ENCODE data around the gene STARD10. TPM values are rescaled to one million over a fixed set of nuclear protein-coding genes. Genes with fewer than 3 reads are reported as not detected.

STARD10 gene
- total and polyA plus RNA-seq, 2 of the 8 experiments (the other 6 are each of a cell fraction or from before 2014, with no cell fraction given), result 23.7 to 35.7 TPM

DNA sequence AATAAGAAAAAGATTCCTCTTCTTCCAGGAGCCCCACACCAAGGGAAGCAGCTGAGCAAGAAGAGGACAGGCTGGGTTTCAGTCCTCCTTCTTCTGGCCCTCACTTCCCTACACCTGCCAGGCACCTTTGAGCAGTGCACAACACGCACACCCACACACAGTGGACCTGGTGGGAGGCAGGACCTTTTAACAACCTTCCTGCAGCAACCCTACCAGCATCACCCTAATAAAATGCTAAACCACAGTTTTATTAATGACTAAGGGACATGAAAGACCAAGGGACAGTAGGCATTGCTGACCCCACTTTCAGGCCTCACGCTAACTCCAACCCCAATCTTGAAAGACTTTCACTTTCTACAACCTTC lies 53.8 kb downstream of the STARD10 start:
- CTCF ChIA-PET (ENCODE audit: partially characterized antibody), result interaction anchor here (0.9 to 4.5 kb wide), 8 partner anchors 15 to 496 kb away, joined by 3 to 18 read pairs (median 3); partner anchors contain the start of gene STARD10
- H3K4me1 ChIP-seq (replicated peaks in 1 of 4; ENCODE audit: control insufficient read depth in 3 of 4, insufficient read depth in 4 of 4, low read length in 3 of 4), result peaks cover 8 to 33% (median 23%) of the 10 kb centered on the region in 4 experiments
- POLR2A ChIA-PET (ENCODE audit: partially characterized antibody), result interaction anchor here (1.0 to 1.7 kb wide), 6 partner anchors 10 to 86 kb away, joined by 3 to 6 read pairs (median 3); partner anchors contain the start of gene ARAP1

More for the DNA sequence above, 53.8 kb downstream of the STARD10 start:
- H3K56ac ChIP-seq (replicated peaks; ENCODE audit: insufficient read length, low read depth, low read length), result no peak overlapping the region
- peaks cover 0 to 3% (median 0%) of the 10 kb centered on the region in 4 experiments; a peak in 1 of 8 replicates for H3K36me3 ChIP-seq (ENCODE audit: control insufficient read depth in 2 of 4, insufficient read depth in 4 of 4, low read length in 3 of 4)
- no peak overlapping the region for H2AFZ ChIP-seq (ENCODE audit: low read length)
- peaks cover 26% of the 10 kb centered on the region for H3K79me1 ChIP-seq (ENCODE audit: low read depth, low read length)
- FAIRE-seq (no peak), DNase-seq (ENCODE audit: low read depth in 1 of 2, low spot score in 2 of 2) (no peak)
- no peaks in the 10 kb centered on the region for H3K27me3 ChIP-seq (replicated peaks in 1 of 4; ENCODE audit: control insufficient read depth in 3 of 4, extremely low read depth in 1 of 4, insufficient read depth in 3 of 4, low read length in 3 of 4)
- no peak overlapping the region for H3K4me3 ChIP-seq (ENCODE audit: extremely low read depth in 1 of 4, insufficient read depth in 2 of 4, low read depth in 3 of 4, low read length in 4 of 4)
- H3K27ac ChIP-seq (ENCODE audit: low read depth, low read length), result no peak overlapping the region
- peak overlapping the region; percentile 97 for H2AK5ac ChIP-seq (ENCODE audit: low read depth, low read length)
- H3K79me2 ChIP-seq (ENCODE audit: control insufficient read depth in 1 of 2, insufficient read depth in 2 of 2, low read length in 2 of 2), result peaks cover 4 to 57% of the 10 kb centered on the region in 2 experiments; a peak in 3 of 4 replicates
- H4K91ac ChIP-seq (replicated peaks; ENCODE audit: insufficient read length, low read length), result no peak overlapping the region
- H2BK20ac ChIP-seq (ENCODE audit: low read length), result no peak overlapping the region
- H3K23ac ChIP-seq (ENCODE audit: insufficient read length), result no peak overlapping the region
- no peaks in the 10 kb centered on the region for H3K23me2 ChIP-seq (ENCODE audit: low read depth, low read length)
- H3K18ac ChIP-seq (ENCODE audit: extremely low read depth, low read length), result no peak overlapping the region; the same call in 1 of the 2 replicates
- no peak overlapping the region for H2BK120ac ChIP-seq (replicated peaks; ENCODE audit: low read depth, low read length)
- peak overlapping the region; percentile 75 for H2BK5ac ChIP-seq (ENCODE audit: low read depth, low read length)
- H3K4ac ChIP-seq (replicated peaks; ENCODE audit: insufficient read length, low read depth, low read length), result no peak overlapping the region
- H4K20me1 ChIP-seq (replicated peaks in 1 of 2; ENCODE audit: control insufficient read depth in 1 of 2, insufficient read depth in 2 of 2, low read length in 2 of 2), result peaks cover 13 to 39% of the 10 kb centered on the region in 2 experiments
- H2BK12ac ChIP-seq (ENCODE audit: low read depth, low read length), result peak overlapping the region; percentile 97; the same call in 1 of the 2 replicates
- H2BK15ac ChIP-seq (ENCODE audit: low read length), result peak overlapping the region; percentile 55; the same call in 1 of the 2 replicates
- no peak overlapping the region for H3K14ac ChIP-seq (ENCODE audit: insufficient read length)
- H3K9ac ChIP-seq (replicated peaks in 1 of 4; ENCODE audit: extremely low read depth in 1 of 4, low read depth in 3 of 4, low read length in 3 of 4), result no peak overlapping the region
- TF ChIP-seq SP1 (IDR thresholded peaks at IDR 0.05; ENCODE audit: low read depth, low read length), result no peak
- TF ChIP-seq CBX5 (IDR thresholded peaks at IDR 0.05; ENCODE audit: low read depth, low read length), result no peak
- H4K5ac ChIP-seq (ENCODE audit: insufficient read length, low read depth, low read length), result no peak overlapping the region
- H3K9me3 ChIP-seq (ENCODE audit: insufficient read depth in 2 of 2, low read depth in 1 of 2, low read length in 1 of 2), result no peaks in the 10 kb centered on the region
- no peak overlapping the region for H3K4me2 ChIP-seq (ENCODE audit: insufficient read depth in 1 of 2, low read depth in 2 of 2, low read length in 2 of 2)
- WGBS, 2 experiments (ENCODE audit: extremely low coverage in 1 of 2, insufficient coverage in 1 of 2, insufficient read length in 1 of 2, insufficient replicate concordance in 2 of 2, low coverage in 1 of 2, low lambda C conversion rate in 2 of 2, missing lambda C conversion rate in 1 of 2), result 94% methylated on average over 2 of the region's 2 CpGs; no CpG with 5 or more reads in 1 of the 2 experiments
- H4K8ac ChIP-seq (ENCODE audit: extremely low read depth, insufficient read depth, low read length), result no peak overlapping the region

Measured in H1 (cell line).